ENCODE measurements around the gene HNRNPC.

DNA sequence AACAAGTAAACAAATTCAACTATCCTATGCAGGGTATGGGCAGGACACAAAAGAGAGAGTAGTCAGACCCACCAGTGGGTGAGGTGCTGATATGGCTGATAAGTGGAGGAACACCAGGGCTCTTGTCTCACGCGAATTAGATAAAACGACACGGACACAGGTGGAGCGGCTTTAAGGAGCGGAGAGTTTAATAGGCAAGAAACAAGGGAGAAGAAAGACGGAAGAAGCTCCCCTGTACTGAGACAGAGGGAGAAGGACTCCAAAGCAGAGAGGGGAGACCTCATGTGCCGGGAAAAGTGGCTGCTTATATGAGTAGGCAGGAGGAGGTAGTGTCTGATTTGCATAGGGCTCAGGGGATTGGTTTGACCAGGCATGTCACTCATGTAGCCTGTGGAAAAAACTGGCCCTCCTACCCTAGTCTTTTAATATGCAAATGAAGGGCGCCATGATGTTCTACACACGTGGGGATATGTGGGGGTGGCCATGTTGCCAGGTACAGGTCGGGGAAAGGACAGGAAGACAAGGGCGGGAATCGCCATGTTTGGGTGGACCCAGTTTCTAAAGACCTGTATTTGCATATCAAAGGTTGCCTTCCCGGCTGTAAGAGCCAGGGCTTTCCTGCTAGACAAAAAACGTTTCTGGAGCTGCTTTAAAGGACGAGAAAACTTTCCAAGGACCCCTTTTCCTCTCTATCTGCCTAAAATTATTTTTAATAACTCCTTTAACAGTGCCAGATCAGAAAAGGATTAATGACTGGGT, 39.4 kb upstream of the HNRNPC start:
- TF ChIP-seq, protein P1, sequence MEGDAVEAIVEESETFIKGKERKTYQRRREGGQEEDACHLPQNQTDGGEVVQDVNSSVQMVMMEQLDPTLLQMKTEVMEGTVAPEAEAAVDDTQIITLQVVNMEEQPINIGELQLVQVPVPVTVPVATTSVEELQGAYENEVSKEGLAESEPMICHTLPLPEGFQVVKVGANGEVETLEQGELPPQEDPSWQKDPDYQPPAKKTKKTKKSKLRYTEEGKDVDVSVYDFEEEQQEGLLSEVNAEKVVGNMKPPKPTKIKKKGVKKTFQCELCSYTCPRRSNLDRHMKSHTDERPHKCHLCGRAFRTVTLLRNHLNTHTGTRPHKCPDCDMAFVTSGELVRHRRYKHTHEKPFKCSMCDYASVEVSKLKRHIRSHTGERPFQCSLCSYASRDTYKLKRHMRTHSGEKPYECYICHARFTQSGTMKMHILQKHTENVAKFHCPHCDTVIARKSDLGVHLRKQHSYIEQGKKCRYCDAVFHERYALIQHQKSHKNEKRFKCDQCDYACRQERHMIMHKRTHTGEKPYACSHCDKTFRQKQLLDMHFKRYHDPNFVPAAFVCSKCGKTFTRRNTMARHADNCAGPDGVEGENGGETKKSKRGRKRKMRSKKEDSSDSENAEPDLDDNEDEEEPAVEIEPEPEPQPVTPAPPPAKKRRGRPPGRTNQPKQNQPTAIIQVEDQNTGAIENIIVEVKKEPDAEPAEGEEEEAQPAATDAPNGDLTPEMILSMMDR (conservative IDR thresholded peaks at IDR 0.05) = no peak
- TF ChIP-seq ZFX (IDR thresholded peaks at IDR 0.05) = no peak
